ENCODE results near the gene RSPH10B2. TPM values are rescaled to one million over a fixed set of nuclear protein-coding genes. Genes with fewer than 3 reads are reported as not detected.
"Not testable (repeated sequence)": the region's sequence is repeated elsewhere in the genome, so short reads cannot be mapped to it uniquely, and the experiment has no call there.

RSPH10B2 gene
- polyA plus RNA-seq, 1 of the 3 experiments (the other 2 are of a cell fraction), result 0.10 TPM

DNA sequence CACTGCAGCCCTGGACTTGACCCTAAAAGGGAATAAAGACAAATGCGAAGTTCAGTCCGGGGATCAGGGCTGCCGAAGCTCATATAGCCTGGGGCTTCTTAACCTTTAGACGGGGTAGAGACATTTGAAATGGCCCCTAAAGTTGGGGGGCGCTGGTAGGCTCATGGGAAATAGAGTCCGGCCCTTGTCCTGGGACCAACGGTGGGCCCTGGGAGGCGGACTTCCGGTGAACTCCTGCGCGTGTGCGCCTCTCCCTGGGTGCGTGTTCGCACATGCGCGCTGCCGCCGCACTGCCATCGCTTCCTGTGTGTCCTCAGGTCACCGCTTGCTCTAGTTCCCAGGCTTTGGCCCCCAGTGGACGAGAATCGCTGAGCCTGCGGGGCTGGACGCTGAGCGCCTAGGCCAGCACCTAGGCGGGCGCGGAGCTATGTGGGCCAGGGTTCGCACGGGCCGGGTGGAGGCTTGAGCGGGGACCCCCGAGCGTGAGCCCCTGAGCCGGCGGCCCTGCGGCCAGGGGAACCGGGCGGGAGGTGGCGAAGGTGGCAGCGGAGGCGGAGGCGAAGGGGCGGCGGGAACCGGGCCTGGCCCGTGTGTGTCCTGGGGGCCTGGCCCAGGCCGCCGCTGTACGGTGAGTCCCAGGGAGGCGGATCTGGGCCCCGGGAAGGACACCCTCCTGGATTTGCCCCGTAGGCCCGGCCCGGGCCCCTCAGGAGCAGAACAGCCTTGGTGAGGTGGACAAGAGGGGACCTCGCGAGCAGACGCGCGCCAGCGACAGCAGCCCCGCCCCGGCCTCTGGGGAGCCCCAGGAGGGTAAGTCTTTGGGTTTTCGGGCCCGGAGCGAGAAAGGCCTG, 24.2 kb upstream of the RSPH10B2 start (continued):
- TF ChIP-seq, protein P1, sequence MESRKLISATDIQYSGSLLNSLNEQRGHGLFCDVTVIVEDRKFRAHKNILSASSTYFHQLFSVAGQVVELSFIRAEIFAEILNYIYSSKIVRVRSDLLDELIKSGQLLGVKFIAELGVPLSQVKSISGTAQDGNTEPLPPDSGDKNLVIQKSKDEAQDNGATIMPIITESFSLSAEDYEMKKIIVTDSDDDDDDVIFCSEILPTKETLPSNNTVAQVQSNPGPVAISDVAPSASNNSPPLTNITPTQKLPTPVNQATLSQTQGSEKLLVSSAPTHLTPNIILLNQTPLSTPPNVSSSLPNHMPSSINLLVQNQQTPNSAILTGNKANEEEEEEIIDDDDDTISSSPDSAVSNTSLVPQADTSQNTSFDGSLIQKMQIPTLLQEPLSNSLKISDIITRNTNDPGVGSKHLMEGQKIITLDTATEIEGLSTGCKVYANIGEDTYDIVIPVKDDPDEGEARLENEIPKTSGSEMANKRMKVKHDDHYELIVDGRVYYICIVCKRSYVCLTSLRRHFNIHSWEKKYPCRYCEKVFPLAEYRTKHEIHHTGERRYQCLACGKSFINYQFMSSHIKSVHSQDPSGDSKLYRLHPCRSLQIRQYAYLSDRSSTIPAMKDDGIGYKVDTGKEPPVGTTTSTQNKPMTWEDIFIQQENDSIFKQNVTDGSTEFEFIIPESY (IDR thresholded peaks at IDR 0.05; ENCODE audit: borderline replicate concordance, low read depth), result no peak
- TF ChIP-seq NRF1 (IDR thresholded peaks at IDR 0.05; ENCODE audit: low read depth, low read length) (peak; percentile 94), YY1 (IDR thresholded peaks at IDR 0.05; ENCODE audit: low read depth) (peak; percentile 31; the same call in 1 of the 2 replicates), GATA2 (CRISPR knock-in tag; IDR thresholded peaks at IDR 0.05) (no peak)
- TF ChIP-seq, protein P2, sequence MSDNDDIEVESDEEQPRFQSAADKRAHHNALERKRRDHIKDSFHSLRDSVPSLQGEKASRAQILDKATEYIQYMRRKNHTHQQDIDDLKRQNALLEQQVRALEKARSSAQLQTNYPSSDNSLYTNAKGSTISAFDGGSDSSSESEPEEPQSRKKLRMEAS (IDR thresholded peaks at IDR 0.05; ENCODE audit: low read depth), result peak; percentile 89
- TF ChIP-seq, protein P3, sequence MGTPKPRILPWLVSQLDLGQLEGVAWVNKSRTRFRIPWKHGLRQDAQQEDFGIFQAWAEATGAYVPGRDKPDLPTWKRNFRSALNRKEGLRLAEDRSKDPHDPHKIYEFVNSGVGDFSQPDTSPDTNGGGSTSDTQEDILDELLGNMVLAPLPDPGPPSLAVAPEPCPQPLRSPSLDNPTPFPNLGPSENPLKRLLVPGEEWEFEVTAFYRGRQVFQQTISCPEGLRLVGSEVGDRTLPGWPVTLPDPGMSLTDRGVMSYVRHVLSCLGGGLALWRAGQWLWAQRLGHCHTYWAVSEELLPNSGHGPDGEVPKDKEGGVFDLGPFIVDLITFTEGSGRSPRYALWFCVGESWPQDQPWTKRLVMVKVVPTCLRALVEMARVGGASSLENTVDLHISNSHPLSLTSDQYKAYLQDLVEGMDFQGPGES (IDR thresholded peaks at IDR 0.05; ENCODE audit: low read depth, low read length), result no peak
- TF ChIP-seq, protein P4, sequence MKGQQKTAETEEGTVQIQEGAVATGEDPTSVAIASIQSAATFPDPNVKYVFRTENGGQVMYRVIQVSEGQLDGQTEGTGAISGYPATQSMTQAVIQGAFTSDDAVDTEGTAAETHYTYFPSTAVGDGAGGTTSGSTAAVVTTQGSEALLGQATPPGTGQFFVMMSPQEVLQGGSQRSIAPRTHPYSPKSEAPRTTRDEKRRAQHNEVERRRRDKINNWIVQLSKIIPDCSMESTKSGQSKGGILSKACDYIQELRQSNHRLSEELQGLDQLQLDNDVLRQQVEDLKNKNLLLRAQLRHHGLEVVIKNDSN (IDR thresholded peaks at IDR 0.05; ENCODE audit: borderline replicate concordance, low read depth), result no peak

DNA sequence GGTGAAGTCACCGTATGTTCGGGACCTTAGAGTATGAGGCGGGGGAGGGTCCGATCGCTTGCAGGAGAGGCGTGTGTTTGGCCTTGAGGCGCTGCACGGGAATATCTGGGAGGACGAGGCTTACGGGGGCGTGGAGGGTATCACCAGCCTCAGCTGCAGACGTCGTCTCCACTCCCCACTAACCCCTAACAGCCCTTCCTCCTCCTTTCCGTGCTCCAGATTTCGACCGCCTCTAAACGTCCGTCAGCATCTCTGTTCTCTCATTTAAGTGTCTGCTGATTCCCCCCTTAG, 23.6 kb upstream of the RSPH10B2 start:
- H3K27me3 ChIP-seq (ENCODE audit: insufficient read depth), result no peaks in the 10 kb centered on the region
- TF ChIP-seq CHD2 (IDR thresholded peaks at IDR 0.05; ENCODE audit: low read length, partially characterized antibody) (no peak), TAF1 (IDR thresholded peaks at IDR 0.05; ENCODE audit: borderline replicate concordance, low read depth, low read length) (no peak), RAD21 (IDR thresholded peaks at IDR 0.05; ENCODE audit: low read length) (no peak), FOXJ3 (CRISPR knock-in tag; IDR thresholded peaks at IDR 0.05) (no peak), RCOR1 (IDR thresholded peaks at IDR 0.05; ENCODE audit: low read length) (no peak), SIN3A (IDR thresholded peaks at IDR 0.05; ENCODE audit: borderline replicate concordance, low read depth, low read length) (no peak)
- POLR2A ChIA-PET, result no interaction called here
- 20% methylated on average over 10 of the region's 18 CpGs for WGBS (ENCODE audit: low lambda C conversion rate)
- H3K4me1 ChIP-seq (ENCODE audit: control insufficient read depth in 1 of 2, insufficient read depth in 2 of 2, low read depth in 1 of 2, low read length in 1 of 2), result peaks cover 5 to 6% of the 10 kb centered on the region in 2 experiments; a peak in 2 of 4 replicates
- H2AFZ ChIP-seq (ENCODE audit: low read depth), result peak overlapping the region; percentile 99; the same call in 1 of the 2 replicates
- no peak for DNase-seq
- H3K36me3 ChIP-seq (replicated peaks in 1 of 2; ENCODE audit: control insufficient read depth in 1 of 2, insufficient read depth in 2 of 2, low read length in 1 of 2), result peaks cover 21 to 32% of the 10 kb centered on the region in 2 experiments
- H3F3A ChIP-seq (replicated peaks; ENCODE audit: insufficient read depth), result no peaks in the 10 kb centered on the region
- H3K9ac ChIP-seq, result peak overlapping the region; percentile 96
- peaks cover 11% of the 10 kb centered on the region; the same call in 1 of the 2 replicates for H4K20me1 ChIP-seq (ENCODE audit: insufficient read depth)
- CTCF ChIA-PET, result interaction anchor here (1.8 kb wide), 1 partner anchor 11 kb away, joined by 6 read pairs; no protein-coding TSS in a partner anchor
- peak overlapping the region; percentile 83 to 86; a peak in 3 of 4 replicates for H3K27ac ChIP-seq (ENCODE audit: low read depth in 2 of 2, low read length in 1 of 2)
- H3K79me2 ChIP-seq (ENCODE audit: insufficient read depth), result peaks cover 61% of the 10 kb centered on the region
- peak overlapping the region; percentile 92 for H3K4me2 ChIP-seq
- H3K9me3 ChIP-seq, result no peaks in the 10 kb centered on the region
- H3K9me2 ChIP-seq, result no peaks in the 10 kb centered on the region
- H3K4me3 ChIP-seq (ENCODE audit: low read depth in 2 of 2, low read length in 1 of 2), result peak overlapping the region; percentile 80 to 98

DNA sequence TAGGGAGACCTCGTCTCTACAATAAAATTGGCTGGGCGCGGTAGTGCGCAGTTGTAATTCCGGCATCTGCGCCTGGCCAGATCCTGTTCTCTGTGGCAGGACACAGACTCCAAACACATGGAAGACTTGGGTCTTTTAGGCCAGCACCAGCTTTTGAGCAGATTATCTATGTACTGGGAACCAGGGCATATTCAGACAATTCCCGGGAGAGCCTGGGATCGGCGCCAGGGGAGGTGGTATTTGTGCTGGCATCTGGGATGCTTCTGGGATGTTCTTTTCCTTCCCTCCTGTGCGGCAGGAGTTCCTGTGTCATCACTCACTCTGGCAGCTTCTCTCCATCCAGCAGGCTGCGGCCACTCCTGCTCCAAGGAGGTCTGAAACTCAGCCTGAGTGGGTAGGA, 15.5 kb upstream of the RSPH10B2 start:
- H3K27me3 ChIP-seq (ENCODE audit: insufficient read depth); H3K9ac ChIP-seq; H3K27ac ChIP-seq (ENCODE audit: low read depth in 2 of 2, low read length in 1 of 2); CTCF ChIA-PET; H3K4me1 ChIP-seq (ENCODE audit: control insufficient read depth in 1 of 2, insufficient read depth in 2 of 2, low read depth in 1 of 2, low read length in 1 of 2); POLR2A ChIA-PET; H3K4me2 ChIP-seq; H4K20me1 ChIP-seq (ENCODE audit: insufficient read depth); H3K9me2 ChIP-seq; H3K9me3 ChIP-seq; DNase-seq; H2AFZ ChIP-seq (ENCODE audit: low read depth); H3K4me3 ChIP-seq (ENCODE audit: low read depth in 2 of 2, low read length in 1 of 2); H3F3A ChIP-seq (replicated peaks; ENCODE audit: insufficient read depth): not testable (repeated sequence)
- H3K79me2 ChIP-seq (ENCODE audit: insufficient read depth), result peaks cover 36% of the 10 kb centered on the region
- 100% methylated on average over 1 of the region's 11 CpGs for WGBS (ENCODE audit: low lambda C conversion rate)
- H3K36me3 ChIP-seq (replicated peaks in 1 of 2; ENCODE audit: control insufficient read depth in 1 of 2, insufficient read depth in 2 of 2, low read length in 1 of 2), result peaks cover 36 to 71% of the 10 kb centered on the region in 2 experiments

DNA sequence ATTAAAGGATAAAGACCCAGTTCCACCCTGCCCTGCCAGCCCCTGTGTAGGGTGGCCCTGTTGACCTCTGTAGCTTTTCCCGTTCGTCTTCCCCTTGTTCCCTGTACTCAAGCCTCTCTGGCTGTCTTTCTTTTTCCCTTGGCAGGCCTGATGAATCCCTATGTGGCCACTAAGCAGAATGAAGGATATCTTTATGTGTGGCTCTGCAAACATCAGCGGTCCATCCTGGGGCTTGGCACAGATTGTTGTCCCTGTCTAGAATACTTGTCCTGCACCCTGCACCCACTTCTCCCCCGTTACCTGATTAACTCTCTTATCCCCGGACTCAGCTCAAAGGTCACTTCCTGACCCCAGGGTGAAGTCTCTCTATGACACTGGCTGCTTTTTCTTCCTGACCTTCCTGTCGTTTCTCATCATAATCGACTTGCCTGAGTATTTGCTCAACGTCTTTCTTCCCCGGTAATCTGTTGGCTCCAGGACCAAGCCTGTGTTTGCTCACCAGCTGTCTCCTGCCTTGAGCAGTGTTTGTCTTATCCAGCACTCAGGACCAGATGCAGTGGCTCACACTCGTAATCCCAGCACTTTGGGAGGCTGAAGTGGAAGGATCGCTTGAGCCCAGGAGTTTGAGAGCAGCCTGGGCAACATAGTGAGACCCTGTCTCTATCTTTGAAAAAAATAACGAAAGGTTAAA, 9.3 kb upstream of the RSPH10B2 start:
- H3K4me3 ChIP-seq (ENCODE audit: low read depth in 2 of 2, low read length in 1 of 2); H3K4me1 ChIP-seq (ENCODE audit: control insufficient read depth in 1 of 2, insufficient read depth in 2 of 2, low read depth in 1 of 2, low read length in 1 of 2); H3K9me3 ChIP-seq; H3K27ac ChIP-seq (ENCODE audit: low read depth in 2 of 2, low read length in 1 of 2); H3F3A ChIP-seq (replicated peaks; ENCODE audit: insufficient read depth); H3K27me3 ChIP-seq (ENCODE audit: insufficient read depth); H3K9me2 ChIP-seq; POLR2A ChIA-PET; H2AFZ ChIP-seq (ENCODE audit: low read depth); H3K4me2 ChIP-seq; CTCF ChIA-PET; H4K20me1 ChIP-seq (ENCODE audit: insufficient read depth); DNase-seq; H3K9ac ChIP-seq: not testable (repeated sequence)
- Histone ChIP-seq H3K79me2 (ENCODE audit: insufficient read depth) (peaks cover 12% of the 10 kb centered on the region), H3K36me3 (replicated peaks in 1 of 2; ENCODE audit: control insufficient read depth in 1 of 2, insufficient read depth in 2 of 2, low read length in 1 of 2) (peaks cover 12 to 24% of the 10 kb centered on the region in 2 experiments)
- 84% methylated on average over 2 of the region's 12 CpGs for WGBS (ENCODE audit: low lambda C conversion rate)

Measured in SK-N-SH (cell line).